Measurements from ENCODE around the gene KRTAP1-4.

DNA sequence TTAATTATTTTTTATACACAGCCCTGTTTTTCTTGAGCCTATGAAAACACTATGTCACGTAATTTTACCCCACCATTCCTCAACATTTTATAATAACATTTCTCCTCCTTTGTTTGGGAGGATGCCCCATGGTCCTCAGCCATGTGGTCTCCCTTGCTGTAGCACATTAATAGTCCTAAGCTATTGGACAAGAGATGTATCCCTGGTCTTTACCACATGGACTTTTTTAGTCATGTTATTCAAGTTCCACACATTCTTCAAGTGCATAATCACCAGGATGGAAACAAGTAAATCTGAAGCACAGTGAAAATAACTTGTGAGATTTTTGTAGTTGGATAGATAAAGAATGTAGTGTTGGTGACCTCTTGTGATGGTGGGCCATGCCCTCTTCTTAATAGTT is 32.0 kb upstream of the KRTAP1-4 start:
- TF ChIP-seq MAFK (IDR thresholded peaks at IDR 0.05; ENCODE audit: low read depth, low read length) (no peak), RFX5 (IDR thresholded peaks at IDR 0.05; ENCODE audit: low read depth, low read length) (no peak), POLR2A (IDR thresholded peaks at IDR 0.05; ENCODE audit: low read depth, low read length) (no peak), MAZ (IDR thresholded peaks at IDR 0.05; ENCODE audit: borderline replicate concordance, low read depth, low read length) (no peak), USF2 (IDR thresholded peaks at IDR 0.05; ENCODE audit: low read depth, low read length) (peak; percentile 72; the same call in 1 of the 2 replicates), CEBPB (IDR thresholded peaks at IDR 0.05; ENCODE audit: low read depth, low read length) (no peak), BHLHE40 (IDR thresholded peaks at IDR 0.05; ENCODE audit: low read depth, low read length) (no peak), CHD1 (IDR thresholded peaks at IDR 0.05; ENCODE audit: low read depth, low read length) (no peak), ELK1 (IDR thresholded peaks at IDR 0.05; ENCODE audit: borderline replicate concordance, low read depth, low read length) (no peak), RAD21 (IDR thresholded peaks at IDR 0.05; ENCODE audit: low read length) (peak; percentile 31), NFE2L2 (IDR thresholded peaks at IDR 0.05; ENCODE audit: low read depth, low read length) (no peak), SMC3 (IDR thresholded peaks at IDR 0.05; ENCODE audit: low read depth, low read length) (no peak)
- TF ChIP-seq, protein P1, sequence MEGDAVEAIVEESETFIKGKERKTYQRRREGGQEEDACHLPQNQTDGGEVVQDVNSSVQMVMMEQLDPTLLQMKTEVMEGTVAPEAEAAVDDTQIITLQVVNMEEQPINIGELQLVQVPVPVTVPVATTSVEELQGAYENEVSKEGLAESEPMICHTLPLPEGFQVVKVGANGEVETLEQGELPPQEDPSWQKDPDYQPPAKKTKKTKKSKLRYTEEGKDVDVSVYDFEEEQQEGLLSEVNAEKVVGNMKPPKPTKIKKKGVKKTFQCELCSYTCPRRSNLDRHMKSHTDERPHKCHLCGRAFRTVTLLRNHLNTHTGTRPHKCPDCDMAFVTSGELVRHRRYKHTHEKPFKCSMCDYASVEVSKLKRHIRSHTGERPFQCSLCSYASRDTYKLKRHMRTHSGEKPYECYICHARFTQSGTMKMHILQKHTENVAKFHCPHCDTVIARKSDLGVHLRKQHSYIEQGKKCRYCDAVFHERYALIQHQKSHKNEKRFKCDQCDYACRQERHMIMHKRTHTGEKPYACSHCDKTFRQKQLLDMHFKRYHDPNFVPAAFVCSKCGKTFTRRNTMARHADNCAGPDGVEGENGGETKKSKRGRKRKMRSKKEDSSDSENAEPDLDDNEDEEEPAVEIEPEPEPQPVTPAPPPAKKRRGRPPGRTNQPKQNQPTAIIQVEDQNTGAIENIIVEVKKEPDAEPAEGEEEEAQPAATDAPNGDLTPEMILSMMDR (conservative IDR thresholded peaks at IDR 0.05; ENCODE audit: low read depth, low read length) = 0 out of 2 replicates have a peak, but pooled peaks have one; percentile 10

Data from IMR-90 (cell line).